Left cardiac atrium (tissue), 4 donors: Measurements from ENCODE around the gene LDLRAD4. TPM values are rescaled to one million over a fixed set of nuclear protein-coding genes. Genes with fewer than 3 reads are reported as not detected.

Experiments used
- ATAC-seq, 2 donors: fragments of 200-7000 bp; cut with Tn5 transposase; one replicate each; pipeline ENCODE4 v1.9.1; 2020; ENCODE audit warnings: mild to moderate bottlenecking in 2 of 2, moderate library complexity in 2 of 2
- DNase-seq: peaks from one replicate; pipeline ENCODE4 v3.0.0-alpha.2; 2020
- intact Hi-C, 2 donors: fragments of 100-400 bp; cut with DNase I; formaldehyde crosslinking; loops; one replicate each; pipeline versions ENCODE4 v1.14.1 to v1.15.1; 2022 to 2023
- total RNA-seq, 2 donors: library from RNA; stranded (reverse); fragmentation: NEBNext Ultra II Directional; extraction: Animal tissue kit (Norgen Biotek cat#: 25700); gene quantifications; one replicate each; pipeline ENCODE4 v1.2.1, GENCODE V29; 2021
- donor health status: DM: no; HTN: yes; CAD: no.
- donor health status: DM: no; HTN: yes; CAD: no; lungs with severe emphysema.
- donor health status: DM: yes; HTN: yes; CAD: no.
- donor health status: Dilated cardiomyopathy.

The LDLRAD4 gene
- total RNA-seq, 2 donors from 2014 or later, result 28.9 to 80.2 TPM

GRCh38 chr18:13513021-13513420 lies 294.5 kb downstream of the LDLRAD4 start:
- DNase-seq (no peak), ATAC-seq (peak; percentile 77 to 84)
- intact Hi-C loops, result no loop called here

GRCh38 chr18:13513481-13513880 lies 294.9 kb downstream of the LDLRAD4 start:
- intact Hi-C loops, result no loop called here
- no peak for DNase-seq
- no peak for ATAC-seq

GRCh38 chr18:13514558-13514957 lies 296.0 kb downstream of the LDLRAD4 start:
- intact Hi-C loops, result no loop called here
- ATAC-seq (no peak), DNase-seq (no peak)

GRCh38 chr18:13516855-13517254 lies 298.3 kb downstream of the LDLRAD4 start:
- intact Hi-C loops, result no loop called here
- no peak for DNase-seq
- ATAC-seq, result no peak

GRCh38 chr18:13517369-13517768 lies 298.8 kb downstream of the LDLRAD4 start:
- intact Hi-C loops, result no loop called here
- ATAC-seq, result no peak
- no peak for DNase-seq

GRCh38 chr18:13518382-13518781 lies 299.8 kb downstream of the LDLRAD4 start:
- ATAC-seq (no peak), DNase-seq (no peak)
- intact Hi-C loops, result no loop called here

GRCh38 chr18:13520306-13520705 lies 301.7 kb downstream of the LDLRAD4 start:
- intact Hi-C loops, result no loop called here
- ATAC-seq, result peak; percentile 76 to 87
- peak; percentile 75 for DNase-seq

- intact Hi-C loops, result no loop called here
- DNase-seq (no peak), ATAC-seq (no peak)
These were observed 302.2 kb downstream of the LDLRAD4 start for GRCh38 chr18:13520741-13521140.

GRCh38 chr18:13521418-13521817 lies 302.9 kb downstream of the LDLRAD4 start:
- ATAC-seq (no peak), DNase-seq (no peak)
- intact Hi-C loops, result no loop called here

- intact Hi-C loops, result no loop called here
- DNase-seq (no peak), ATAC-seq (no peak)
These were observed 303.7 kb downstream of the LDLRAD4 start for GRCh38 chr18:13522256-13522655.

- DNase-seq (no peak), ATAC-seq (no peak)
- intact Hi-C loops, result no loop called here
These were observed 304.5 kb downstream of the LDLRAD4 start for GRCh38 chr18:13522861-13523660.

GRCh38 chr18:13524054-13524453 lies 305.5 kb downstream of the LDLRAD4 start:
- intact Hi-C loops, result no loop called here
- DNase-seq (no peak), ATAC-seq (no peak)

- DNase-seq (no peak), ATAC-seq (peak in 1 of 2 donors; percentile 19)
- intact Hi-C loops, result no loop called here
These were observed 306.3 kb downstream of the LDLRAD4 start for GRCh38 chr18:13524811-13525210.

- ATAC-seq (no peak), DNase-seq (no peak)
- intact Hi-C loops, result no loop called here
These were observed 306.9 kb downstream of the LDLRAD4 start for GRCh38 chr18:13525381-13526029.

- intact Hi-C loops, result no loop called here
- DNase-seq (no peak), ATAC-seq (no peak)
These were observed 308.0 kb downstream of the LDLRAD4 start for GRCh38 chr18:13526519-13526918.

GRCh38 chr18:13527256-13527655 lies 308.7 kb downstream of the LDLRAD4 start:
- DNase-seq (no peak), ATAC-seq (no peak)
- intact Hi-C loops, result no loop called here

GRCh38 chr18:13527730-13528129 lies 309.2 kb downstream of the LDLRAD4 start:
- intact Hi-C loops, result no loop called here
- DNase-seq, result no peak
- ATAC-seq, result no peak

GRCh38 chr18:13528739-13529392 lies 310.3 kb downstream of the LDLRAD4 start:
- ATAC-seq (no peak), DNase-seq (no peak)
- intact Hi-C loops, result no loop called here

GRCh38 chr18:13530033-13530878 lies 311.7 kb downstream of the LDLRAD4 start:
- intact Hi-C loops, result loop anchor here (2.0 to 5.0 kb wide), 2 partner anchors 313 kb away; partner anchors contain the start of gene LDLRAD4 (in 1 of the 2)
- ATAC-seq (peak; percentile 17 to 21), DNase-seq (no peak)
